Measurements from ENCODE around the gene AACS. TPM values are rescaled to one million over a fixed set of nuclear protein-coding genes. Genes with fewer than 3 reads are reported as not detected.

The AACS gene
- total and polyA plus RNA-seq, 2 donors (not counting 1 experiment from before 2014, with no cell fraction given) = 6.1 to 20.8 TPM

DNA sequence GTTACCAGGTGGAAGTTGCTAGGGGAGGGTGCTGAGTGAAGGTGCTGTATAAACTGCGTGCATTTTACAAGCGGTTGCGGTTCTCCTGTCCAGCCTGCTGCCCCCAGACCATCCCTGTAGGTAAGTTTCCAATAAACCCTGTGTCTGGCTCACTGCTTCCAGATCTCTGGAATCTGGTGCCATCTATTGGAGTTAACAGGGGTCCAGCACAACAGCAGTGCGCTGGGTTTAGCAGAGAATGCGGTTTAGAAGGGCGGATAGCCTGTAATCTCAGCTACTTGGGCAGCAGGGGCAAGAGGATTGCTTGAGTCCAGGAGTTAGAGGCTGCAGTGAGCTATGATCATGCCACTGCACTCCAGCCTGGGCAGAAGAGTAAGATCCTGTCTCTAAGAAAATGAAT, 4.9 kb downstream of the AACS start:
- no peak overlapping the region for H3K4me3 ChIP-seq (ENCODE audit: control extremely low read depth in 1 of 5, extremely low read depth in 1 of 5, insufficient read depth in 1 of 5, low read depth in 2 of 5, low read length in 4 of 5)
- H3K27me3 ChIP-seq (replicated peaks in 1 of 4; ENCODE audit: control extremely low read depth in 1 of 4, control insufficient read depth in 3 of 4, insufficient read depth in 4 of 4, low read length in 3 of 4) = no peaks in the 10 kb centered on the region
- no peak for DNase-seq
- H2AFZ ChIP-seq (ENCODE audit: insufficient read depth, low read depth, low read length, poor library complexity, severe bottlenecking) = no peak overlapping the region
- no peak overlapping the region for H3K27ac ChIP-seq (ENCODE audit: low read length in 2 of 2)
- no peaks in the 10 kb centered on the region for H3K36me3 ChIP-seq (replicated peaks in 1 of 2; ENCODE audit: control extremely low read depth in 1 of 2, control insufficient read depth in 1 of 2, extremely low read depth in 1 of 2, insufficient read depth in 2 of 2, low read length in 1 of 2)
- WGBS (ENCODE audit: insufficient coverage) = 97% methylated on average over 6 of the region's 6 CpGs
- Mint-ChIP-seq H3K4me1 (peaks cover 11% of the 10 kb centered on the region), H3K9me3 (ENCODE audit: insufficient read depth) (no peaks in the 10 kb centered on the region), H3K27ac (no peak overlapping the region), H3K4me3 (no peak overlapping the region), H3K27me3 (no peaks in the 10 kb centered on the region)
- intact Hi-C loops (cut with micrococcal nuclease) = no loop called here
- peaks cover 4% of the 10 kb centered on the region for H3K79me2 ChIP-seq (ENCODE audit: control insufficient read depth, insufficient read depth, low read length)
- H3K4me2 ChIP-seq (replicated peaks; ENCODE audit: low read depth, low read length, poor library complexity, severe bottlenecking) = no peak overlapping the region
- TF ChIP-seq CTCF (IDR thresholded peaks at IDR 0.05) (no peak), EZH2 (IDR thresholded peaks at IDR 0.05; ENCODE audit: borderline replicate concordance, insufficient read depth, low read depth, low read length, poor library complexity, severe bottlenecking) (no peak)
- no peaks in the 10 kb centered on the region for H3K9me3 ChIP-seq (ENCODE audit: control extremely low read depth in 1 of 3, control insufficient read depth in 2 of 3, insufficient read depth in 1 of 3, low read length in 2 of 3)
- ChIA-PET POLR2A (no interaction called here), CTCF (no interaction called here)
- no peaks in the 10 kb centered on the region for H4K20me1 ChIP-seq (ENCODE audit: control insufficient read depth, insufficient read depth, low read length, poor library complexity, severe bottlenecking)
- ATAC-seq (ENCODE audit: low read depth) = no peak
- H3K4me1 ChIP-seq (ENCODE audit: control insufficient read depth in 2 of 2, insufficient read depth in 2 of 2, low read length in 2 of 2) = peaks cover 4 to 6% of the 10 kb centered on the region in 2 donors
- no peak overlapping the region for H3K9ac ChIP-seq (ENCODE audit: low read length)

DNA sequence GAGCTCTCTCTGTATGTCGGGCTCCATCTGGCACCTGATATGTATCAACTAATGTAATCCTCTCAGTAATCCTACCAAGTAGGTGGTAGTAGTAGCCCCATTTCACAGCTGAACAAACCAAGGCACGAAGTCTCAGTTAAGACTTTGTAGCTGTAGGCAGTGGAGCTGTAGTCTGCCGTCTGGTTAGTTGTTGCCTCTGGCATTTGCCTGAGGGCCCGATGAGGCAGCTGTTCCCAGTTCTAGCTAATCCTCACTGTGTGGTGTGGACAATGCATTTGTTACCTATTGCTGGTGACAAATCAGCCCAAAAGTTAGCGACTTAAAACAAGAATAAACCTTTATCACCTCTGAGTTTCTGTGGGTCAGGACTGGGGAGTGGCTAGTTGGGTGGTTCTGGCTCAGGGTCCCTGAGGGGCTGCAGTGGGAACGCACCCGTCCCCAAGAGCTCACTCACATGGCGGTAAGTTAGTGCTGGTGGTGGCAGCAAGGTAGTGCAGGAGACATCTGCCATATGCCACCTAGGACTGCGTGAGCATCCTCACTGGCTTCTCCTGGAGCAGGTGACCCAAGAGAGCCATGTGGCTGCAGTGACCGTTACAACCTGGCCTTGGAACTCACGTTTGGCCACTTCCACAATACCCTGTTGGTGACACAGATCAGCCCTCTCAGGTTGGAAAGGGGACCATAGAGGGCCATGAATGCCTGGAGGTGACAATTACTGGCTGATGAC, 5.6 kb downstream of the AACS start:
- Histone ChIP-seq H3K27ac (ENCODE audit: low read length in 2 of 2) (no peak overlapping the region), H3K4me1 (ENCODE audit: control insufficient read depth in 2 of 2, insufficient read depth in 2 of 2, low read length in 2 of 2) (peaks cover 1 to 3% of the 10 kb centered on the region in 2 donors), H3K9ac (ENCODE audit: low read length) (no peak overlapping the region), H3K36me3 (replicated peaks in 1 of 2; ENCODE audit: control extremely low read depth in 1 of 2, control insufficient read depth in 1 of 2, extremely low read depth in 1 of 2, insufficient read depth in 2 of 2, low read length in 1 of 2) (no peaks in the 10 kb centered on the region), H3K4me2 (replicated peaks; ENCODE audit: low read depth, low read length, poor library complexity, severe bottlenecking) (no peak overlapping the region), H2AFZ (ENCODE audit: insufficient read depth, low read depth, low read length, poor library complexity, severe bottlenecking) (no peak overlapping the region), H3K9me3 (ENCODE audit: control extremely low read depth in 1 of 3, control insufficient read depth in 2 of 3, insufficient read depth in 1 of 3, low read length in 2 of 3) (no peaks in the 10 kb centered on the region), H4K20me1 (ENCODE audit: control insufficient read depth, insufficient read depth, low read length, poor library complexity, severe bottlenecking) (no peaks in the 10 kb centered on the region), H3K79me2 (ENCODE audit: control insufficient read depth, insufficient read depth, low read length) (no peaks in the 10 kb centered on the region), H3K4me3 (ENCODE audit: control extremely low read depth in 1 of 5, extremely low read depth in 1 of 5, insufficient read depth in 1 of 5, low read depth in 2 of 5, low read length in 4 of 5) (no peak overlapping the region), H3K27me3 (replicated peaks in 1 of 4; ENCODE audit: control extremely low read depth in 1 of 4, control insufficient read depth in 3 of 4, insufficient read depth in 4 of 4, low read length in 3 of 4) (no peaks in the 10 kb centered on the region)
- CTCF ChIA-PET = interaction anchor here (1.0 kb wide), 1 partner anchor 164 kb away, joined by 3 read pairs; no protein-coding TSS in a partner anchor
- Mint-ChIP-seq H3K27me3 (no peaks in the 10 kb centered on the region), H3K9me3 (ENCODE audit: insufficient read depth) (no peaks in the 10 kb centered on the region), H3K4me1 (peaks cover 11% of the 10 kb centered on the region), H3K27ac (no peak overlapping the region), H3K4me3 (no peak overlapping the region)
- DNase-seq = no peak
- ATAC-seq (ENCODE audit: low read depth) = no peak
- intact Hi-C loops (cut with micrococcal nuclease) = no loop called here
- 99% methylated on average over 10 of the region's 11 CpGs for WGBS (ENCODE audit: insufficient coverage)
- POLR2A ChIA-PET = no interaction called here
- TF ChIP-seq EZH2 (IDR thresholded peaks at IDR 0.05; ENCODE audit: borderline replicate concordance, insufficient read depth, low read depth, low read length, poor library complexity, severe bottlenecking) (no peak), CTCF (IDR thresholded peaks at IDR 0.05) (no peak)
